GM23338 (cell line): ENCODE data around the gene PRPH. TPM values are rescaled to one million over a fixed set of nuclear protein-coding genes. Genes with fewer than 3 reads are reported as not detected.
A peak's percentile ranks its signal among the peaks of the same experiment; 100 is the strongest.

ENCODE experiments used
- CREB1 ChIP-seq: fragments of 250-450 bp; sonication (Bioruptor Pico); IDR thresholded peaks from 2 replicates; pipeline ENCODE4 v1.5.0; 2020; ENCODE audit warnings: low read depth, mild to moderate bottlenecking, moderate library complexity
- CTCF ChIP-seq, 2 experiments: fragments of 200-600 bp in 1 of 2; sonication (generic) in 1 of 2; conservative IDR thresholded peaks; 2 replicates each; pipeline versions ENCODE4 v1.5.1 to v1.6.1; 2016 to 2017; ENCODE audit warnings: antibody characterized with exemption in 2 of 2, low read depth in 2 of 2, mild to moderate bottlenecking in 2 of 2, moderate library complexity in 1 of 2
- EZH2phosphoT487 ChIP-seq: fragments of 200-600 bp; sonication (generic); IDR thresholded peaks from one replicate; pipeline ENCODE4 v1.8.1; 2018; ENCODE audit warnings: antibody characterized with exemption; ENCODE audit not compliant: unreplicated experiment
- JUNB ChIP-seq: IDR thresholded peaks from one replicate; pipeline ENCODE4 v1.6.1; 2016; ENCODE audit warnings: antibody characterized with exemption; ENCODE audit not compliant: unreplicated experiment
- NANOG ChIP-seq: IDR thresholded peaks from 2 replicates; pipeline ENCODE4 v1.6.1; 2016; ENCODE audit warnings: antibody characterized with exemption, borderline replicate concordance
- REST ChIP-seq: IDR thresholded peaks from one replicate; pipeline ENCODE4 v1.6.1; 2018; ENCODE audit warnings: antibody characterized with exemption; ENCODE audit not compliant: unreplicated experiment
- STAT1 ChIP-seq: IDR thresholded peaks from one replicate; pipeline ENCODE4 v1.6.1; 2016; ENCODE audit warnings: antibody characterized with exemption; ENCODE audit not compliant: unreplicated experiment
- ZNF114 ChIP-seq: fragments of 250-450 bp; sonication (Bioruptor Pico); IDR thresholded peaks from 2 replicates; pipeline ENCODE4 v1.5.0; 2020; ENCODE audit warnings: mild to moderate bottlenecking, moderate library complexity
- ZNF331 ChIP-seq: fragments of 250-450 bp; sonication (Bioruptor Pico); IDR thresholded peaks from 2 replicates; pipeline ENCODE4 v1.5.0; 2020; ENCODE audit warnings: low read depth, mild to moderate bottlenecking, moderate library complexity
- ZNF462 ChIP-seq: fragments of 250-450 bp; sonication (Bioruptor Pico); IDR thresholded peaks from 2 replicates; pipeline ENCODE4 v1.5.0; 2020; ENCODE audit warnings: mild to moderate bottlenecking, moderate library complexity
- polyA plus RNA-seq: library from polyadenylated mRNA; unstranded; fragments of >200 nt; fragmentation: Nextera tagmentation; extraction: Ambion mirVana; gene quantifications from 2 replicates; pipeline ENCODE4 v1.2.1, GENCODE V29; 2016
- total RNA-seq: library from RNA; depleted of rRNA; stranded (reverse); fragments of >200 nt; shearing (Covaris generic); gene quantifications from 2 replicates; pipeline ENCODE4 v1.2.3, GENCODE V29; 2014

PRPH gene
- total and polyA plus RNA-seq, 2 experiments from 2014 or later: 0.24 to 0.36 TPM

DNA sequence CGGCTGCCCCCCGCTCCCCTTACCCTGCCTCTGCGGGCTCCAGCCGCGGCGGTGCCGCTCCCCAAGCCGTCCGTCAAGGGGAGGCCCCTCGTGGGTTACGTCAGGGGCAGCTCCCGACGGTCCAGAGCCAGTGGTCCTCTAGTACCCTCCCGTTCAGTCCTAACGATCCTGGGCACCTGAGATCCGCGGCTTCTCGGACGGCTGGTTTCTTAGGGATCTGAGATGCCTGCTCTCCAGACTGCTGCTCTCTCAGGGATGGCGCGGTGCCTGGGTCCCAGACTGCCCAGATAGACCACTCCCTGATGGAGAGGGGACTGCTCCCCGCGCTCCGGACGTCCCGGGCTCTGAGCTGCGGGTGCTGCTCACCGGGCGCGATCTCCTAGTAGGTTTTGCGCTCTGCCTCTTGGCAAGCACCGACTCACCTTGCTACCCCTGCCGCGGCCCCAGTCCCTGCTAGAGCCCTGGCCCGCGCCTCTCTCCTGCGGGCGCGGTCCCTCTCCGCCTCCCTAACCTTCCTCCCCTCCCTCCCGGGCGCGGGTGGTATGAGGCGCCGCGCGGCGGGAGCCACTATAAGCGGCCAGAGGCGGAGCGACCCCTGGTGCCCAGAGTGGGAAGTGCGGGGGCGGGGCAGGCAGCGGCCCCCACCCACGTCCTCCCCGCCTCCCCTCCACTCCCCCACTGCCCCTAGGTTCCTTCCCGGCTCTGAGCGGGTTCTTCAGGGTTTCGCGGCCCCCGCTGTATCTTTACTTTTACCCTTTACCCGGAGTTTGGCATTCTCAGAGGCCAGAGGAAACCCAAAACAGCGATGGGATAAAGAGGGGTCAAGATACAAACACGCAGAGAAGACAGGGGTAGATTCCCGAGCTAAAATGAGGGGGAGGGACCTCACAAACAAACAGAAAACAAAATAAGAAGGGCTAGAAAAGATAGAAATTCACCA, 42.0 kb downstream of the PRPH start, which contains the start of gene C1QL4 (continued):
- TF ChIP-seq ZNF462 (CRISPR knock-in tag): no peak
- peak; percentile 78 for TF ChIP-seq CTCF (conservative IDR thresholded peaks at IDR 0.05; ENCODE audit: low read depth in 2 of 2)
- TF ChIP-seq ZNF114 (CRISPR knock-in tag): no peak
- TF ChIP-seq ZNF331 (CRISPR knock-in tag): no peak
- no peak for TF ChIP-seq NANOG
- no peak for TF ChIP-seq STAT1
- TF ChIP-seq EZH2phosphoT487: peak; percentile 67
- TF ChIP-seq REST: no peak
- peak; percentile 36; the same call in 1 of the 2 replicates for TF ChIP-seq CREB1
- TF ChIP-seq JUNB: no peak
